H9 (cell line): ENCODE measurements around the gene ULK4. TPM values are rescaled to one million over a fixed set of nuclear protein-coding genes. Genes with fewer than 3 reads are reported as not detected.
"Not testable (repeated sequence)": the region's sequence is repeated elsewhere in the genome, so short reads cannot be mapped to it uniquely, and the experiment has no call there.

ENCODE experiments used
- DNase-seq: peaks from one replicate; pipeline ENCODE4 v3.0.0-alpha.2; 2017
- H2AFZ ChIP-seq: one replicate; pipeline ENCODE4 v1.6.1; 2013; ENCODE audit warnings: mild to moderate bottlenecking, low read length, control low read depth, moderate library complexity
- H2AK5ac ChIP-seq: 2 replicates; pipeline ENCODE4 v1.6.1; 2013; ENCODE audit warnings: low read length, control low read depth, mixed read lengths; ENCODE audit not compliant: insufficient read length
- H2BK120ac ChIP-seq: one replicate; pipeline ENCODE4 v1.6.1; 2013; ENCODE audit warnings: low read depth, mild to moderate bottlenecking, low read length, control low read depth, inconsistent platforms; ENCODE audit not compliant: poor library complexity, severe bottlenecking
- H2BK12ac ChIP-seq: 2 replicates; pipeline ENCODE4 v1.6.1; 2013; ENCODE audit warnings: low read length, control low read depth, mixed read lengths, low read depth; ENCODE audit not compliant: insufficient read length
- H2BK15ac ChIP-seq: 2 replicates; pipeline ENCODE4 v1.6.1; 2013; ENCODE audit warnings: low read depth, low read length, control low read depth
- H2BK20ac ChIP-seq: one replicate; pipeline ENCODE4 v1.6.1; 2013; ENCODE audit warnings: low read depth, mild to moderate bottlenecking, low read length, control low read depth, inconsistent platforms; ENCODE audit not compliant: poor library complexity, severe bottlenecking
- H2BK5ac ChIP-seq: 2 replicates; pipeline ENCODE4 v1.6.1; 2013; ENCODE audit warnings: low read length, control low read depth, mixed read lengths; ENCODE audit not compliant: insufficient read length
- H3K14ac ChIP-seq: 2 replicates; pipeline ENCODE4 v1.6.1; 2013; ENCODE audit warnings: low read length, control low read depth; ENCODE audit not compliant: insufficient read depth
- H3K18ac ChIP-seq: 2 replicates; pipeline ENCODE4 v1.6.1; 2013; ENCODE audit warnings: low read depth, mild to moderate bottlenecking, mixed read lengths, low read length, control low read depth; ENCODE audit not compliant: insufficient read length
- H3K23ac ChIP-seq: 2 replicates; pipeline ENCODE4 v1.6.1; 2013; ENCODE audit warnings: low read length, control low read depth, mixed read lengths, low read depth; ENCODE audit not compliant: insufficient read length
- H3K23me2 ChIP-seq: 2 replicates; pipeline ENCODE4 v1.6.1; 2013; ENCODE audit warnings: low read depth, mild to moderate bottlenecking, mixed read lengths, low read length, control low read depth; ENCODE audit not compliant: insufficient read length, poor library complexity, severe bottlenecking
- H3K27ac ChIP-seq: 2 replicates; pipeline ENCODE4 v1.5.1; 2013; ENCODE audit warnings: low read length, control low read depth, mixed read lengths, low read depth; ENCODE audit not compliant: insufficient read length
- H3K27me3 ChIP-seq: 2 replicates; pipeline ENCODE4 v1.6.1; 2013; ENCODE audit warnings: low read length, control low read depth, inconsistent platforms; ENCODE audit not compliant: insufficient read depth
- H3K4ac ChIP-seq: 2 replicates; pipeline ENCODE4 v1.6.1; 2013; ENCODE audit warnings: low read depth, mild to moderate bottlenecking, control low read depth, inconsistent platforms, low read length, moderate library complexity
- H3K4me1 ChIP-seq: 2 replicates; pipeline ENCODE4 v1.6.1; 2013; ENCODE audit warnings: low read length, control low read depth, inconsistent platforms; ENCODE audit not compliant: insufficient read depth
- H3K4me2 ChIP-seq: 2 replicates; pipeline ENCODE4 v1.6.1; 2013; ENCODE audit warnings: low read length, control low read depth, mixed read lengths; ENCODE audit not compliant: insufficient read length, insufficient read depth
- H3K56ac ChIP-seq: 2 replicates; pipeline ENCODE4 v1.6.1; 2013; ENCODE audit warnings: low read depth, mild to moderate bottlenecking, mixed read lengths, low read length, control low read depth; ENCODE audit not compliant: insufficient read length
- H3K79me1 ChIP-seq: 2 replicates; pipeline ENCODE4 v1.6.1; 2013; ENCODE audit warnings: low read depth, mild to moderate bottlenecking, moderate library complexity, low read length, control low read depth, inconsistent platforms; ENCODE audit not compliant: insufficient read depth, poor library complexity, severe bottlenecking
- H3K79me2 ChIP-seq: 2 replicates; pipeline ENCODE4 v1.6.1; 2013; ENCODE audit warnings: low read length, control low read depth, inconsistent platforms; ENCODE audit not compliant: insufficient read depth
- H3K9ac ChIP-seq: 2 replicates; pipeline ENCODE4 v1.6.1; 2013; ENCODE audit warnings: low read length, control low read depth, mixed read lengths; ENCODE audit not compliant: insufficient read length; ENCODE audit errors: extremely low read depth
- H3K9me3 ChIP-seq: one replicate; pipeline ENCODE4 v1.6.1; 2013; ENCODE audit warnings: low read depth, low read length, inconsistent platforms; ENCODE audit not compliant: control insufficient read depth
- H3T11ph ChIP-seq: one replicate; pipeline ENCODE4 v1.6.1; 2013; ENCODE audit warnings: mild to moderate bottlenecking, low read length, control low read depth, inconsistent platforms
- H4K20me1 ChIP-seq: one replicate; pipeline ENCODE4 v1.6.1; 2013; ENCODE audit not compliant: control insufficient read depth, insufficient read length, insufficient read depth
- H4K5ac ChIP-seq: 2 replicates; pipeline ENCODE4 v1.6.1; 2013; ENCODE audit warnings: low read depth, mild to moderate bottlenecking, mixed read lengths, low read length, control low read depth; ENCODE audit not compliant: insufficient read length
- H4K8ac ChIP-seq: replicated peaks from 2 replicates; pipeline ENCODE4 v1.6.1; 2013; ENCODE audit warnings: low read length, control low read depth, mixed read lengths, low read depth; ENCODE audit not compliant: insufficient read length
- H4K91ac ChIP-seq: 2 replicates; pipeline ENCODE4 v1.6.1; 2013; ENCODE audit warnings: low read depth, mild to moderate bottlenecking, moderate library complexity, mixed read lengths, low read length, control low read depth; ENCODE audit not compliant: insufficient read length
- H3K27ac Mint-ChIP-seq, 3 experiments: 2 replicates in 2 of 3; 3 replicates in 1 of 3; pipeline ENCODE4 v1.8.0; 2020 to 2021; ENCODE audit warnings: mixed read lengths in 3 of 3, mild to moderate bottlenecking in 1 of 3, moderate library complexity in 1 of 3
- H3K27me3 Mint-ChIP-seq: 2 replicates; pipeline ENCODE4 v1.8.0; 2021; ENCODE audit warnings: low read depth, mild to moderate bottlenecking, moderate library complexity, mixed read lengths
- H3K36me3 Mint-ChIP-seq, 3 experiments: 2 replicates in 2 of 3; 3 replicates in 1 of 3; pipeline ENCODE4 v1.8.0; 2020 to 2021; ENCODE audit warnings: low read depth in 3 of 3, mixed read lengths in 3 of 3; ENCODE audit not compliant: insufficient read depth in 1 of 3
- H3K4me1 Mint-ChIP-seq, 2 experiments: 2 replicates each; pipeline ENCODE4 v1.8.0; 2020; ENCODE audit warnings: mixed read lengths in 2 of 2
- H3K4me3 Mint-ChIP-seq, 2 experiments: 2 replicates in 1 of 2; 3 replicates in 1 of 2; pipeline ENCODE4 v1.8.0; 2020 to 2021; ENCODE audit warnings: mild to moderate bottlenecking in 2 of 2, mixed read lengths in 2 of 2, moderate library complexity in 1 of 2
- H3K9me3 Mint-ChIP-seq, 2 experiments: 2 replicates in 1 of 2; 3 replicates in 1 of 2; pipeline ENCODE4 v1.8.0; 2020; ENCODE audit warnings: mild to moderate bottlenecking in 2 of 2, mixed read lengths in 2 of 2, moderate library complexity in 1 of 2
- WGBS: extraction: QIAGEN DNeasy Blood & Tissue Kit; methylation state at CpG from one replicate; pipeline ENCODE4 v1.1.7; 2013; ENCODE audit warnings: missing lambda C conversion rate, low lambda C conversion rate, mixed read lengths; ENCODE audit not compliant: insufficient read length; ENCODE audit errors: extremely low coverage; 5-methylcytosine and 5-hydroxymethylcytosine counted together
- total RNA-seq: library from RNA; stranded (reverse); gene quantifications from 2 replicates; pipeline ENCODE4 v1.2.1, GENCODE V29; 2021
- TF ChIP-seq, protein P1 (sequence below): fragments of 200-600 bp; sonication (generic); conservative IDR thresholded peaks from 3 replicates; pipeline ENCODE4 v1.8.0; 2021; ENCODE audit warnings: antibody characterized with exemption, mild to moderate bottlenecking

Gene ULK4
- total RNA-seq, 1 experiment from 2014 or later = 12.9 TPM

GRCh38 chr3:41695806-41696205 is 266.1 kb downstream of the ULK4 start:
- not testable (repeated sequence) for H3K14ac ChIP-seq, H2BK5ac ChIP-seq, H3K9me3 ChIP-seq, H3K4me1 ChIP-seq, H3K4ac ChIP-seq, H3K27ac ChIP-seq, H4K8ac ChIP-seq, H4K20me1 ChIP-seq, H3K4me3 Mint-ChIP-seq, H2BK120ac ChIP-seq, H3K56ac ChIP-seq, H3K9ac ChIP-seq, H3K23me2 ChIP-seq, H3T11ph ChIP-seq, H3K23ac ChIP-seq, H3K4me1 Mint-ChIP-seq, H4K5ac ChIP-seq, H3K27ac Mint-ChIP-seq, H2AK5ac ChIP-seq, H3K27me3 ChIP-seq, H3K4me2 ChIP-seq, H2BK20ac ChIP-seq, H3K79me2 ChIP-seq, H3K79me1 ChIP-seq, H3K18ac ChIP-seq, H2BK12ac ChIP-seq, H2AFZ ChIP-seq, H3K27me3 Mint-ChIP-seq, H4K91ac ChIP-seq, H2BK15ac ChIP-seq
- peaks cover 10 to 19% (median 16%) of the 10 kb centered on the region in 3 experiments for H3K36me3 Mint-ChIP-seq
- no CpG with 5 or more reads among the region's 12 CpGs for WGBS
- peak; percentile 69 for DNase-seq
- TF ChIP-seq, protein P1, sequence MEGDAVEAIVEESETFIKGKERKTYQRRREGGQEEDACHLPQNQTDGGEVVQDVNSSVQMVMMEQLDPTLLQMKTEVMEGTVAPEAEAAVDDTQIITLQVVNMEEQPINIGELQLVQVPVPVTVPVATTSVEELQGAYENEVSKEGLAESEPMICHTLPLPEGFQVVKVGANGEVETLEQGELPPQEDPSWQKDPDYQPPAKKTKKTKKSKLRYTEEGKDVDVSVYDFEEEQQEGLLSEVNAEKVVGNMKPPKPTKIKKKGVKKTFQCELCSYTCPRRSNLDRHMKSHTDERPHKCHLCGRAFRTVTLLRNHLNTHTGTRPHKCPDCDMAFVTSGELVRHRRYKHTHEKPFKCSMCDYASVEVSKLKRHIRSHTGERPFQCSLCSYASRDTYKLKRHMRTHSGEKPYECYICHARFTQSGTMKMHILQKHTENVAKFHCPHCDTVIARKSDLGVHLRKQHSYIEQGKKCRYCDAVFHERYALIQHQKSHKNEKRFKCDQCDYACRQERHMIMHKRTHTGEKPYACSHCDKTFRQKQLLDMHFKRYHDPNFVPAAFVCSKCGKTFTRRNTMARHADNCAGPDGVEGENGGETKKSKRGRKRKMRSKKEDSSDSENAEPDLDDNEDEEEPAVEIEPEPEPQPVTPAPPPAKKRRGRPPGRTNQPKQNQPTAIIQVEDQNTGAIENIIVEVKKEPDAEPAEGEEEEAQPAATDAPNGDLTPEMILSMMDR = peak; percentile 79
- peaks cover 11 to 12% of the 10 kb centered on the region in 2 experiments for H3K9me3 Mint-ChIP-seq
